ENCODE data around the gene CAPSL. TPM values are rescaled to one million over a fixed set of nuclear protein-coding genes. Genes with fewer than 3 reads are reported as not detected.

Gene CAPSL
- total and polyA plus RNA-seq, 2 of the 8 experiments (the other 6 are each of a cell fraction or from before 2014, with no cell fraction given) = not detected

DNA sequence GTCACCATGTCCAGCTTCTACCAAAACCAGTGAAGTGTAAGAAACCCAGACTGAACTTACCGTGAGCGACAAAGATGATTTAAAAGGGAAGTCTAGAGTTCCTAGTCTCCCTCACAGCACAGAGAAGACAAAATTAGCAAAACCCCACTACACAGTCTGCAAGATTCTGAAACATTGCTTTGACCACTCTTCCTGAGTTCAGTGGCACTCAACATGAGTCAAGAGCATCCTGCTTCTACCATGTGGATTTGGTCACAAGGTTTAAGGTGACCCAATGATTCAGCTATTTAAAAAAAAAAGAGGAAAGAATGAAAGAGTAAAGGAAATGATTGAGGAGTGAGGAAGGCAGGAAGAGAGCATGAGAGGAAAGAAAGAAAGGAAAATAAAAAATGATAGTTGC is 62.0 kb downstream of the CAPSL start (continued):
- TF ChIP-seq CHD7 (IDR thresholded peaks at IDR 0.05; ENCODE audit: insufficient replicate concordance, low read length) (no peak), GTF2F1 (IDR thresholded peaks at IDR 0.05; ENCODE audit: borderline replicate concordance, low read depth, low read length) (no peak), RBBP5 (IDR thresholded peaks at IDR 0.05; ENCODE audit: borderline replicate concordance, low read depth, low read length) (no peak), BRCA1 (IDR thresholded peaks at IDR 0.05; ENCODE audit: low read depth, low read length) (no peak), TAF7 (optimal IDR thresholded peaks at IDR 0.05; ENCODE audit: borderline replicate concordance, low read depth, low read length) (no peak), EGR1 (IDR thresholded peaks at IDR 0.05; ENCODE audit: borderline replicate concordance, low read depth, low read length) (no peak)
- TF ChIP-seq, protein P1, sequence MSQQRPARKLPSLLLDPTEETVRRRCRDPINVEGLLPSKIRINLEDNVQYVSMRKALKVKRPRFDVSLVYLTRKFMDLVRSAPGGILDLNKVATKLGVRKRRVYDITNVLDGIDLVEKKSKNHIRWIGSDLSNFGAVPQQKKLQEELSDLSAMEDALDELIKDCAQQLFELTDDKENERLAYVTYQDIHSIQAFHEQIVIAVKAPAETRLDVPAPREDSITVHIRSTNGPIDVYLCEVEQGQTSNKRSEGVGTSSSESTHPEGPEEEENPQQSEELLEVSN (IDR thresholded peaks at IDR 0.05) = no peak
